Erythroblast (primary cell): Measurements from ENCODE around the gene GNB5.
"Not testable (repeated sequence)": the region's sequence is repeated elsewhere in the genome, so short reads cannot be mapped to it uniquely, and the experiment has no call there.

Experiments
- GATA1 ChIP-seq: IDR thresholded peaks from 2 replicates; pipeline ENCODE4 v1.6.1; 2011; ENCODE audit warnings: low read depth, mild to moderate bottlenecking, control low read depth, low read length, moderate library complexity
- POLR2A ChIP-seq: IDR thresholded peaks from 2 replicates; pipeline ENCODE4 v1.6.1; 2011; ENCODE audit warnings: mild to moderate bottlenecking, low read length

- TF ChIP-seq POLR2A, GATA1: not testable (repeated sequence)
These were observed 94.7 kb downstream of the GNB5 start for GRCh38 chr15:52096536-52096935.
